ENCODE data around the gene PPP1R3E. TPM values are rescaled to one million over a fixed set of nuclear protein-coding genes. Genes with fewer than 3 reads are reported as not detected.

PPP1R3E gene
- polyA plus RNA-seq, 1 donor from 2014 or later = 17.2 TPM

GRCh38 chr14:23316300-23316699 is 13.6 kb upstream of the PPP1R3E start:
- no peaks in the 10 kb centered on the region for H3K9me2 ChIP-seq (ENCODE audit: insufficient read depth, low read length)
- no peak overlapping the region for H3K9ac ChIP-seq (ENCODE audit: low read length)
- no peaks in the 10 kb centered on the region for H3K79me2 ChIP-seq (replicated peaks; ENCODE audit: insufficient read depth, low read length)
- no peak overlapping the region for H2AFZ ChIP-seq (ENCODE audit: low read depth, low read length)
- H3F3A ChIP-seq (ENCODE audit: insufficient read depth, low read length, poor library complexity, severe bottlenecking) = peaks cover 10% of the 10 kb centered on the region
- no peak for TF ChIP-seq RAD21 (conservative IDR thresholded peaks at IDR 0.05)
- TF ChIP-seq CTCF (IDR thresholded peaks at IDR 0.05; ENCODE audit: poor library complexity, severe bottlenecking) = no peak
- TF ChIP-seq REST (IDR thresholded peaks at IDR 0.05; ENCODE audit: borderline replicate concordance) = no peak
- TF ChIP-seq SMC3 (conservative IDR thresholded peaks at IDR 0.05; ENCODE audit: poor library complexity) = no peak
- TF ChIP-seq POLR2AphosphoS5 (IDR thresholded peaks at IDR 0.05) = no peak
- TF ChIP-seq EZH2 (IDR thresholded peaks at IDR 0.05; ENCODE audit: borderline replicate concordance, insufficient read depth, low read length, poor library complexity, severe bottlenecking) = no peak
- no peak for TF ChIP-seq MXI1 (conservative IDR thresholded peaks at IDR 0.05; ENCODE audit: poor library complexity, severe bottlenecking)
- TF ChIP-seq TAF1 (IDR thresholded peaks at IDR 0.05; ENCODE audit: low read depth) = no peak
- H3K27ac ChIP-seq (ENCODE audit: low read length) = no peak overlapping the region
- H3K9me3 ChIP-seq (ENCODE audit: low read length) = no peaks in the 10 kb centered on the region
- no peak overlapping the region for H3K4me2 ChIP-seq (ENCODE audit: low read length)
- no peaks in the 10 kb centered on the region for H3K36me3 ChIP-seq (ENCODE audit: insufficient read depth, low read length)
- no peaks in the 10 kb centered on the region for H3K27me3 ChIP-seq (ENCODE audit: insufficient read depth, low read depth, low read length)
- no peaks in the 10 kb centered on the region for H4K20me1 ChIP-seq (ENCODE audit: insufficient read depth)
- no peak overlapping the region for H3K4me3 ChIP-seq (ENCODE audit: low read length)

GRCh38 chr14:23310546-23310945 is 7.9 kb upstream of the PPP1R3E start:
- no peaks in the 10 kb centered on the region for H3K27me3 ChIP-seq (ENCODE audit: insufficient read depth, low read depth, low read length)
- no peak overlapping the region for H3K9ac ChIP-seq (ENCODE audit: low read length)
- no peak overlapping the region for H2AFZ ChIP-seq (ENCODE audit: low read depth, low read length)
- no peak for TF ChIP-seq SMC3 (conservative IDR thresholded peaks at IDR 0.05; ENCODE audit: poor library complexity)
- TF ChIP-seq EZH2 (IDR thresholded peaks at IDR 0.05; ENCODE audit: borderline replicate concordance, insufficient read depth, low read length, poor library complexity, severe bottlenecking) = no peak
- no peak for TF ChIP-seq TAF1 (IDR thresholded peaks at IDR 0.05; ENCODE audit: low read depth)
- no peak for TF ChIP-seq EP300 (conservative IDR thresholded peaks at IDR 0.05; ENCODE audit: poor library complexity, severe bottlenecking)
- no peak for TF ChIP-seq POLR2AphosphoS5 (IDR thresholded peaks at IDR 0.05)
- TF ChIP-seq REST (IDR thresholded peaks at IDR 0.05; ENCODE audit: borderline replicate concordance) = no peak
- TF ChIP-seq CTCF (IDR thresholded peaks at IDR 0.05; ENCODE audit: poor library complexity, severe bottlenecking) = no peak
- no peak for TF ChIP-seq MXI1 (conservative IDR thresholded peaks at IDR 0.05; ENCODE audit: poor library complexity, severe bottlenecking)
- no peak for TF ChIP-seq RAD21 (conservative IDR thresholded peaks at IDR 0.05)
- H3K79me2 ChIP-seq (replicated peaks; ENCODE audit: insufficient read depth, low read length) = peaks cover 25% of the 10 kb centered on the region
- H3K4me3 ChIP-seq (ENCODE audit: low read length) = no peak overlapping the region
- no peak overlapping the region for H3K27ac ChIP-seq (ENCODE audit: low read length)
- H4K20me1 ChIP-seq (ENCODE audit: insufficient read depth) = no peaks in the 10 kb centered on the region
- H3K9me3 ChIP-seq (ENCODE audit: low read length) = no peaks in the 10 kb centered on the region
- no peak overlapping the region for H3K4me2 ChIP-seq (ENCODE audit: low read length)
- no peaks in the 10 kb centered on the region for H3F3A ChIP-seq (ENCODE audit: insufficient read depth, low read length, poor library complexity, severe bottlenecking)
- H3K36me3 ChIP-seq (ENCODE audit: insufficient read depth, low read length) = no peaks in the 10 kb centered on the region
- no peaks in the 10 kb centered on the region for H3K9me2 ChIP-seq (ENCODE audit: insufficient read depth, low read length)

Measured in neural cell (in vitro differentiated cells).